Measurements from ENCODE around the gene DAP. TPM values are rescaled to one million over a fixed set of nuclear protein-coding genes. Genes with fewer than 3 reads are reported as not detected.

DAP gene
- total and polyA plus RNA-seq, 2 of the 4 experiments (the other 2 are of a cell fraction), result 49.6 to 189 TPM

DNA sequence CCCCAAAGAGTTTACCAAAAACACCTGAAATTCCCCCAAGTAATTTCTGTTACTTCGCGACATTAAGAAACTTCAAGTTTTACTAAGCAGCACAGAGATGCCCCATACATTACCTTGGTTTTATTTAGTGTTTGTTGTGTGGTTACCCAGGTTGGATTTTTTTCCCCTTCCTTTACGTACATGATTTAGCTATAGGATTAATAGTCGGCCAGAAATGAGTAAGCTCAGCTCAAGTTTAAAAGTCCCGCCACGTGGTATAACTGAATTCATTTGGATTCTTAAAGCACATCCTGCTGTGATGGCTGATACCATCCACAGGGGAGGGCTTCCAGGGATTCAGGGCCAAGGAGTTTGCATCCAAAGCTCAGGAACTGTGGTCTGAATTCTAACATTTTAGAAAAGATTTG lies 75.9 kb downstream of the DAP start:
- Histone ChIP-seq H2AK5ac (ENCODE audit: low read depth, low read length) (no peak overlapping the region), H3K4me2 (ENCODE audit: low read depth, low read length) (no peak overlapping the region), H2AK9ac (replicated peaks; ENCODE audit: low read depth, low read length, poor library complexity) (no peak overlapping the region), H2BK15ac (ENCODE audit: low read depth, low read length) (no peak overlapping the region), H3K4me3 (ENCODE audit: insufficient read depth, low read depth, low read length) (no peak overlapping the region), H3K23ac (ENCODE audit: low read depth, low read length) (no peak overlapping the region), H2BK5ac (ENCODE audit: low read depth, low read length, poor library complexity, severe bottlenecking) (no peak overlapping the region), H3K27me3 (ENCODE audit: control insufficient read depth, insufficient read depth, low read length) (no peaks in the 10 kb centered on the region), H3K36me3 (ENCODE audit: control insufficient read depth, insufficient read depth, low read length) (peaks cover 44% of the 10 kb centered on the region), H3K4ac (ENCODE audit: low read depth, low read length) (no peak overlapping the region), H4K20me1 (ENCODE audit: insufficient read depth, low read length) (peaks cover 34% of the 10 kb centered on the region), H3K18ac (ENCODE audit: low read depth, low read length) (no peak overlapping the region), H3K4me1 (ENCODE audit: control insufficient read depth, insufficient read depth, low read length) (peaks cover 8% of the 10 kb centered on the region), H4K8ac (ENCODE audit: low read depth in 2 of 2, low read length in 2 of 2) (no peak overlapping the region), H2BK20ac (ENCODE audit: low read depth, low read length) (no peak overlapping the region), H3K14ac (replicated peaks; ENCODE audit: low read depth, low read length) (no peak overlapping the region), H3K56ac (ENCODE audit: extremely low read depth, insufficient read depth, low read length) (no peak overlapping the region), H4K5ac (ENCODE audit: low read depth, low read length) (no peak overlapping the region), H4K91ac (ENCODE audit: insufficient read depth, low read depth, low read length) (no peak overlapping the region), H2AFZ (replicated peaks; ENCODE audit: low read length, poor library complexity) (no peak overlapping the region), H3K27ac (ENCODE audit: insufficient read depth, low read length) (no peak overlapping the region), H3K9me1 (ENCODE audit: insufficient read depth, low read length) (peaks cover 23% of the 10 kb centered on the region), H3K79me1 (ENCODE audit: low read depth in 1 of 2, low read length in 2 of 2) (peaks cover 48 to 66% of the 10 kb centered on the region in 2 experiments), H3K9me3 (ENCODE audit: control insufficient read depth, insufficient read depth, low read length) (no peaks in the 10 kb centered on the region), H2BK120ac (ENCODE audit: low read depth, low read length) (no peak overlapping the region), H3K9ac (ENCODE audit: low read depth, low read length) (no peak overlapping the region)
- dilution Hi-C loops (cut with HindIII; ENCODE audit: low sequenced_read_pairs, unreplicated experiment) (no loop called here), in situ Hi-C loops (cut with MboI; ENCODE audit: low sequenced_read_pairs) (no loop called here), intact Hi-C loops (cut with micrococcal nuclease) (no loop called here)
- no TSS peak for BruUV-seq (replicated peaks)
- CTCF ChIA-PET, result no interaction called here
- TF ChIP-seq, protein P1, sequence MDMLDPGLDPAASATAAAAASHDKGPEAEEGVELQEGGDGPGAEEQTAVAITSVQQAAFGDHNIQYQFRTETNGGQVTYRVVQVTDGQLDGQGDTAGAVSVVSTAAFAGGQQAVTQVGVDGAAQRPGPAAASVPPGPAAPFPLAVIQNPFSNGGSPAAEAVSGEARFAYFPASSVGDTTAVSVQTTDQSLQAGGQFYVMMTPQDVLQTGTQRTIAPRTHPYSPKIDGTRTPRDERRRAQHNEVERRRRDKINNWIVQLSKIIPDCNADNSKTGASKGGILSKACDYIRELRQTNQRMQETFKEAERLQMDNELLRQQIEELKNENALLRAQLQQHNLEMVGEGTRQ (IDR thresholded peaks at IDR 0.05; ENCODE audit: low read depth, low read length), result no peak
- TF ChIP-seq CEBPB (IDR thresholded peaks at IDR 0.05; ENCODE audit: low read depth, low read length), result no peak
- TF ChIP-seq BHLHE40 (IDR thresholded peaks at IDR 0.05; ENCODE audit: low read depth, low read length), result no peak
- TF ChIP-seq, protein P2, sequence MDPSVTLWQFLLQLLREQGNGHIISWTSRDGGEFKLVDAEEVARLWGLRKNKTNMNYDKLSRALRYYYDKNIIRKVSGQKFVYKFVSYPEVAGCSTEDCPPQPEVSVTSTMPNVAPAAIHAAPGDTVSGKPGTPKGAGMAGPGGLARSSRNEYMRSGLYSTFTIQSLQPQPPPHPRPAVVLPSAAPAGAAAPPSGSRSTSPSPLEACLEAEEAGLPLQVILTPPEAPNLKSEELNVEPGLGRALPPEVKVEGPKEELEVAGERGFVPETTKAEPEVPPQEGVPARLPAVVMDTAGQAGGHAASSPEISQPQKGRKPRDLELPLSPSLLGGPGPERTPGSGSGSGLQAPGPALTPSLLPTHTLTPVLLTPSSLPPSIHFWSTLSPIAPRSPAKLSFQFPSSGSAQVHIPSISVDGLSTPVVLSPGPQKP (IDR thresholded peaks at IDR 0.05; ENCODE audit: borderline replicate concordance, low read depth, low read length), result no peak
- TF ChIP-seq MAFK (IDR thresholded peaks at IDR 0.05; ENCODE audit: low read depth, low read length), result no peak
- TF ChIP-seq RAD21 (IDR thresholded peaks at IDR 0.05; ENCODE audit: low read length), result no peak
- POLR2A ChIA-PET (ENCODE audit: unreplicated experiment), result no interaction called here
- ATAC-seq (ENCODE audit: low read depth) (no peak), DNase-seq (no peak)
- no CpG with 5 or more reads among the region's 6 CpGs for WGBS, 2 experiments (ENCODE audit: extremely low coverage in 2 of 2, insufficient read length in 1 of 2)
